Subcutaneous abdominal adipose tissue (tissue), 5 donors: ENCODE data around the gene PPHLN1.

ENCODE experiments used
- H3K27ac ChIP-seq: one replicate; pipeline ENCODE4 v1.7.0; 2013; ENCODE audit warnings: low read depth, mild to moderate bottlenecking, inconsistent platforms, low read length, moderate library complexity
- H3K27me3 ChIP-seq, 5 donors: one replicate each; pipeline ENCODE4 v1.7.0; 2013; ENCODE audit warnings: low read length in 5 of 5, inconsistent platforms in 1 of 5; ENCODE audit not compliant: control insufficient read depth in 5 of 5, insufficient read depth in 4 of 5
- H3K36me3 ChIP-seq, 5 donors: one replicate each; pipeline ENCODE4 v1.7.0; 2013; ENCODE audit warnings: low read length in 5 of 5; ENCODE audit not compliant: control insufficient read depth in 5 of 5, insufficient read depth in 5 of 5
- H3K4me1 ChIP-seq, 5 donors: one replicate each; pipeline ENCODE4 v1.7.0; 2013; ENCODE audit warnings: low read length in 5 of 5, mild to moderate bottlenecking in 3 of 5, moderate library complexity in 1 of 5; ENCODE audit not compliant: control insufficient read depth in 5 of 5, insufficient read depth in 5 of 5
- H3K4me3 ChIP-seq, 5 donors: one replicate each; pipeline ENCODE4 v1.7.0; 2013; ENCODE audit warnings: low read length in 5 of 5, low read depth in 1 of 5
- H3K9ac ChIP-seq, 5 donors: one replicate each; pipeline ENCODE4 v1.7.0; 2013; ENCODE audit warnings: low read length in 5 of 5, mild to moderate bottlenecking in 4 of 5, moderate library complexity in 3 of 5
- H3K9me3 ChIP-seq, 5 donors: one replicate each; pipeline ENCODE4 v1.7.0; 2013; ENCODE audit warnings: low read length in 5 of 5; ENCODE audit not compliant: control insufficient read depth in 5 of 5
- donor health status: healthy.
- donor health status: healthy.
- donor health status: healthy.
- donor health status: healthy.
- donor health status: healthy.

The PPHLN1 gene

GRCh38 chr12:42285431-42285830 lies 40.5 kb upstream of the PPHLN1 start:
- Histone ChIP-seq H3K4me1 (no peaks in the 10 kb centered on the region), H3K36me3 (no peaks in the 10 kb centered on the region), H3K4me3 (no peak overlapping the region), H3K9ac (no peak overlapping the region), H3K27me3 (no peaks in the 10 kb centered on the region), H3K9me3 (no peaks in the 10 kb centered on the region), H3K27ac (no peak overlapping the region)

GRCh38 chr12:42286741-42287140 lies 39.2 kb upstream of the PPHLN1 start:
- Histone ChIP-seq H3K9me3 (no peaks in the 10 kb centered on the region), H3K9ac (no peak overlapping the region), H3K27ac (no peak overlapping the region), H3K36me3 (no peaks in the 10 kb centered on the region), H3K4me3 (no peak overlapping the region), H3K4me1 (no peaks in the 10 kb centered on the region), H3K27me3 (no peaks in the 10 kb centered on the region)

DNA sequence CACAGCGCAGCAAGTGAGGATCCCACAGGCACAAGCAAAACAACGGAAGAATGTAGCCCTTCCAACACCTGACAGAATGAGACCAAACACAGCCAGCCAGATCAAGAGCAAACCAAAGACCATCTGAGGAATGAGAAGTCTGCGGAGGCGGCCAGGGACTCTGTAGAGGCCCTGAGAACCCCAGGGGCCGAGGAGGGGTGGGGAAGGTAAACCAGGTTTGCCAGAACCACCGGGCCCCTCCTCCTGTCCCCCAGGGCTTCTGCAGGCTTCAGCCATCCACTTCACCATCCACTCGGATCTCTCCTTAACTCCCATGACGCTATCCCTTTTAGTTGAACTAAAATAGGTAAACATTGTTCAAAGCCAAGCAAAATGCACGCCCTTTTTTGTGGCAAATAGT lies 37.4 kb upstream of the PPHLN1 start:
- no peak overlapping the region for H3K4me3 ChIP-seq
- H3K36me3 ChIP-seq: no peaks in the 10 kb centered on the region
- no peak overlapping the region for H3K9ac ChIP-seq
- no peaks in the 10 kb centered on the region for H3K9me3 ChIP-seq
- no peak overlapping the region for H3K27ac ChIP-seq
- H3K4me1 ChIP-seq: no peaks in the 10 kb centered on the region
- no peaks in the 10 kb centered on the region for H3K27me3 ChIP-seq

- Histone ChIP-seq H3K9ac (no peak overlapping the region), H3K9me3 (peaks cover 0 to 4% (median 0%) of the 10 kb centered on the region in 5 donors), H3K4me3 (no peak overlapping the region), H3K36me3 (no peaks in the 10 kb centered on the region), H3K27me3 (no peaks in the 10 kb centered on the region), H3K4me1 (no peaks in the 10 kb centered on the region), H3K27ac (no peak overlapping the region)
Measured at GRCh38 chr12:42291680-42292079, 34.3 kb upstream of the PPHLN1 start.

GRCh38 chr12:42296503-42297109 lies 29.4 kb upstream of the PPHLN1 start:
- no peak overlapping the region for H3K27ac ChIP-seq
- H3K9me3 ChIP-seq: peaks cover 0 to 5% (median 0%) of the 10 kb centered on the region in 5 donors
- H3K4me3 ChIP-seq: no peak overlapping the region
- H3K36me3 ChIP-seq: no peaks in the 10 kb centered on the region
- no peaks in the 10 kb centered on the region for H3K27me3 ChIP-seq
- H3K4me1 ChIP-seq: no peaks in the 10 kb centered on the region
- no peak overlapping the region for H3K9ac ChIP-seq

GRCh38 chr12:42298887-42299286 lies 27.1 kb upstream of the PPHLN1 start:
- Histone ChIP-seq H3K36me3 (no peaks in the 10 kb centered on the region), H3K27me3 (no peaks in the 10 kb centered on the region), H3K4me1 (no peaks in the 10 kb centered on the region), H3K9ac (no peak overlapping the region), H3K4me3 (no peak overlapping the region), H3K9me3 (peaks cover 0 to 5% (median 0%) of the 10 kb centered on the region in 5 donors), H3K27ac (no peak overlapping the region)

- H3K27me3 ChIP-seq: no peaks in the 10 kb centered on the region
- peaks cover 0 to 5% (median 0%) of the 10 kb centered on the region in 5 donors for H3K9me3 ChIP-seq
- no peaks in the 10 kb centered on the region for H3K4me1 ChIP-seq
- no peak overlapping the region for H3K9ac ChIP-seq
- H3K27ac ChIP-seq: no peak overlapping the region
- no peaks in the 10 kb centered on the region for H3K36me3 ChIP-seq
- H3K4me3 ChIP-seq: no peak overlapping the region
Measured at GRCh38 chr12:42299392-42300308, 26.3 kb upstream of the PPHLN1 start.

DNA sequence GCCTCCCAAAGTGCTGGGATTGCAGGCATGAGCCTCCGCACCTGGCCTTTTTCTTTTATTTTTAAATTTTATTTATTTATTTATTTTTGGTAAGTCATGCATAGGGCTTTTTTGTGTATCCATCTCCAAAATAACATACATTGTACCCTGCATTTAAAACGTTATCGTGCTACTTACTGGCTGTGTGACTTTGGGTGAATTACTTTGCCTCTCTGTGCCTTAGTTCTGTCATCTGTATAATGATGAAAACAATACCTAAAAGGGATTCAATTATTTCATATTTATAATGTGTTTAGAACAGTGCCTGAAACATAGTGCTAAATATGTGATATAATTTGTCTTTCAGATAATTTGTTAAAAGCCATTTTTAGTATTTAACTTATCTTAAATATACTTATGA lies 19.7 kb upstream of the PPHLN1 start:
- Histone ChIP-seq H3K9me3 (no peaks in the 10 kb centered on the region), H3K4me3 (no peak overlapping the region), H3K36me3 (peaks cover 0 to 12% (median 5%) of the 10 kb centered on the region in 5 donors), H3K4me1 (no peaks in the 10 kb centered on the region), H3K9ac (no peak overlapping the region), H3K27ac (no peak overlapping the region), H3K27me3 (no peaks in the 10 kb centered on the region)

DNA sequence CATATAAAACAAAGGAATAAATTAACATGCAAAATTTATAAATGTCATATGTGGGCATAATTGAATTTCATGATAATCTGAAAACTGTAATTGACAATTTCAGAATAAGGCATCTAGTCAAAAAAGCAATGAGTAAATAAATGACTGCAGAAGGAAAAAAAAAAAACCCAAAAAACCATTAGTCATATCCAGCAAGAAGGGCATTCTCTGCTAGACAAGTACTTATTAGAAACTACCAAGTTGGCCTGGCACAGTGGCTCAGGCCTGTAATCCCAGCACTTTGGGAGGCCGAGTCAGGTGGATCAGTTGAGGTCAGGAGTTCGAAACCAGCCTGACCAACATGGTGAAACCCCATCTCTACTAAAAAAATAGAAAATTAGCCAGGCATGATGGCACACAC lies 17.6 kb upstream of the PPHLN1 start:
- Histone ChIP-seq H3K27ac (no peak overlapping the region), H3K27me3 (no peaks in the 10 kb centered on the region), H3K4me1 (no peaks in the 10 kb centered on the region), H3K9ac (no peak overlapping the region), H3K4me3 (no peak overlapping the region), H3K36me3 (peaks cover 5 to 18% (median 11%) of the 10 kb centered on the region in 5 donors), H3K9me3 (no peaks in the 10 kb centered on the region)

DNA sequence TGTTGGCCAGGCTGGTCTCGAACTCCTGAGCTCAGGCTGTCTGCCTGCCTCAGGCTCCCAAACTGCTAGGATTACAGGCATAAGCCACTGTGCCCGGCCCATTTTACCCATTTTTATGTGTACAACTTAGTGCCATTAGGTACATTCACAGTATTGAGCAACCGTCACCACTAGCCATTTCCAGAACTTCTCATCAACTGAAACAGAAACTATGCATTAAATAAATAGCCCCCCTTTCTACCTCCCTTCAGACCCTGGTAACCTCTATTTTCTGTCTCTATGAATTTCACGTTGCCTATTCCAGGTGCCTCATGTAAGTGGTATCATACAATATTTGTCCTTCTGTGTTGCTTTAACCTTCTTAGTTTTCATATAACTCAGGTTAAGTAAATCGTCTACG lies 16.0 kb upstream of the PPHLN1 start:
- no peak overlapping the region for H3K27ac ChIP-seq
- H3K4me1 ChIP-seq: no peaks in the 10 kb centered on the region
- no peak overlapping the region for H3K9ac ChIP-seq
- no peaks in the 10 kb centered on the region for H3K27me3 ChIP-seq
- peaks cover 9 to 30% (median 17%) of the 10 kb centered on the region in 5 donors for H3K36me3 ChIP-seq
- H3K9me3 ChIP-seq: no peaks in the 10 kb centered on the region
- H3K4me3 ChIP-seq: no peak overlapping the region
